IMR-90 (cell line): Measurements from ENCODE around the gene UBTD1.

Experiments used
- CEBPB ChIP-seq: IDR thresholded peaks from 2 replicates; pipeline ENCODE4 v1.6.1; 2012; ENCODE audit warnings: low read depth, low read length, improper control_type of control experiment
- CHD1 ChIP-seq: IDR thresholded peaks from 2 replicates; pipeline ENCODE4 v1.6.1; 2012; ENCODE audit warnings: low read depth, low read length, improper control_type of control experiment
- CTCF ChIP-seq: conservative IDR thresholded peaks from 2 replicates; pipeline ENCODE4 v1.5.1; 2012; ENCODE audit warnings: mild to moderate bottlenecking, low read depth, low read length, improper control_type of control experiment
- ELK1 ChIP-seq: fragments of 150-350 bp; IDR thresholded peaks from 2 replicates; pipeline ENCODE4 v1.6.1; 2016; ENCODE audit warnings: low read depth, mild to moderate bottlenecking, low read length, moderate library complexity, borderline replicate concordance
- FOS ChIP-seq: fragments of 150-350 bp; IDR thresholded peaks from 2 replicates; pipeline ENCODE4 v1.6.1; 2016; ENCODE audit warnings: low read depth, low read length
- MXI1 ChIP-seq: IDR thresholded peaks from 2 replicates; pipeline ENCODE4 v1.6.1; 2012; ENCODE audit warnings: low read depth, mild to moderate bottlenecking, low read length, moderate library complexity, borderline replicate concordance
- POLR2A ChIP-seq: IDR thresholded peaks from 2 replicates; pipeline ENCODE4 v1.6.1; 2012; ENCODE audit warnings: mild to moderate bottlenecking, low read depth, low read length
- RAD21 ChIP-seq: IDR thresholded peaks from 2 replicates; pipeline ENCODE4 v1.6.1; 2012; ENCODE audit warnings: low read length, improper control_type of control experiment
- RCOR1 ChIP-seq: IDR thresholded peaks from 2 replicates; pipeline ENCODE4 v1.6.1; 2012; ENCODE audit warnings: mild to moderate bottlenecking, low read length, improper control_type of control experiment; ENCODE audit not compliant: insufficient replicate concordance
- SMC3 ChIP-seq: fragments of 150-350 bp; IDR thresholded peaks from 2 replicates; pipeline ENCODE4 v1.6.1; 2016; ENCODE audit warnings: low read depth, mild to moderate bottlenecking, antibody characterized with exemption, low read length, moderate library complexity
- USF2 ChIP-seq: fragments of 150-350 bp; IDR thresholded peaks from 2 replicates; pipeline ENCODE4 v1.6.1; 2017; ENCODE audit warnings: mild to moderate bottlenecking, antibody characterized with exemption, low read length, low read depth

- TF ChIP-seq RAD21, result no peak
- no peak for TF ChIP-seq CTCF
- no peak for TF ChIP-seq FOS
- TF ChIP-seq POLR2A, result no peak
- no peak for TF ChIP-seq MXI1
- TF ChIP-seq CEBPB, result no peak
- no peak for TF ChIP-seq RCOR1
- no peak for TF ChIP-seq SMC3
- no peak for TF ChIP-seq USF2
- TF ChIP-seq ELK1, result no peak
- no peak for TF ChIP-seq CHD1
These were observed 20.6 kb downstream of the UBTD1 start for GRCh38 chr10:97519342-97519741.
